ENCODE results near the gene SIAH1. TPM values are rescaled to one million over a fixed set of nuclear protein-coding genes. Genes with fewer than 3 reads are reported as not detected.
A peak's percentile ranks its signal among the peaks of the same experiment; 100 is the strongest.
"Not testable (repeated sequence)": the region's sequence is repeated elsewhere in the genome, so short reads cannot be mapped to it uniquely, and the experiment has no call there.

The SIAH1 gene
- polyA plus RNA-seq, 2 donors, result 8.7 to 12.3 TPM

DNA sequence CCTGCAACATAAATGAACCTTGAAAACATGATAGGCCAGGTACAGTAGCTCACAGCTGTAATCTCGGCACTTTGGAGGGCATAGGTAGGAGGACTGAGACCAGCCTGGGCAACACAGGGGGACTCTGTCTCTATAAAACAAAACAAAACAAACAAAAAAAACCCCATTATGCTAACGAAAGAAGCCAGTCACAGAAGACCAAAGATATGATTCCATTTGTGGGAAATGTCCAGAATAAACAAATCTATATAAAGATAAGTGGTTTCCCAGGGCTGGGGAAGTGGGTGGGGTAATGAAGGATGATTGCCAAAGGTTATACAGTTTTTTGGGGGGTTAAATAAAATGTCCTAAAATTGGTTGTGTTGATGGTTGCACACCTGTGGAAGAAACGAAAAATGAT is 36.5 kb upstream of the SIAH1 start:
- no peak overlapping the region for H3K27ac ChIP-seq (ENCODE audit: low read depth in 2 of 2, low read length in 1 of 2)
- no peaks in the 10 kb centered on the region for H3K9me3 ChIP-seq (ENCODE audit: control insufficient read depth in 2 of 2, insufficient read depth in 1 of 2, low read depth in 1 of 2, low read length in 1 of 2)
- H3K27me3 ChIP-seq (ENCODE audit: control insufficient read depth in 1 of 2, insufficient read depth in 2 of 2, low read length in 2 of 2), result no peaks in the 10 kb centered on the region
- no peaks in the 10 kb centered on the region for H3K36me3 ChIP-seq (ENCODE audit: control insufficient read depth in 2 of 2, insufficient read depth in 2 of 2, low read length in 1 of 2)
- no peak overlapping the region for H3K4me3 ChIP-seq (ENCODE audit: low read depth in 1 of 2, low read length in 2 of 2)
- 54 to 67% methylated on average over 3 of the region's 3 CpGs for WGBS, 2 donors
- no peaks in the 10 kb centered on the region for H3K4me1 ChIP-seq (ENCODE audit: control insufficient read depth in 2 of 2, insufficient read depth in 2 of 2, low read length in 1 of 2)

DNA sequence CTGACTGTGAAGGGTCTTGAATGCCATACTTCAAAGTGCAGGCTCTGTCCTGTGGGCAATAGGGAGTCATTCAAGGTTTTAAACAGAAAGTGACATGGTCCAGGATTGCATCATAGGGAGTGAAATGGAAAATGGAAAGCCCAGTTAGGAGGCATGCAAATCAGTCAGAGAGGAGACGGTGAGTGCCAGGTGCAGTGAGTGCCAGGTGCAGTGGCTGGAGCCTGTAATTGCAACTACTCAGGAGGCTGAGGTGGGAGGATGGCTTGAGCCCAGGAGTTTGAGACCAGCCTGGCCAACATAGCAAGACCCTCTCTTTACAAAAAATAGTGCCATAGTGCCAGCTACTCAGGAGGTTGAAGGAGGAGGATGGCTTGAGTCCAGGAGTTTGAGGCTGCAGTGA is 35.2 kb upstream of the SIAH1 start:
- Histone ChIP-seq H3K27ac (ENCODE audit: low read depth in 2 of 2, low read length in 1 of 2) (no peak overlapping the region), H3K36me3 (ENCODE audit: control insufficient read depth in 2 of 2, insufficient read depth in 2 of 2, low read length in 1 of 2) (no peaks in the 10 kb centered on the region), H3K27me3 (ENCODE audit: control insufficient read depth in 1 of 2, insufficient read depth in 2 of 2, low read length in 2 of 2) (no peaks in the 10 kb centered on the region), H3K4me3 (ENCODE audit: low read depth in 1 of 2, low read length in 2 of 2) (no peak overlapping the region), H3K4me1 (ENCODE audit: control insufficient read depth in 2 of 2, insufficient read depth in 2 of 2, low read length in 1 of 2) (no peaks in the 10 kb centered on the region), H3K9me3 (ENCODE audit: control insufficient read depth in 2 of 2, insufficient read depth in 1 of 2, low read depth in 1 of 2, low read length in 1 of 2) (no peaks in the 10 kb centered on the region)
- WGBS, 2 donors, result 57 to 61% methylated on average over 1 of the region's 1 CpG

DNA sequence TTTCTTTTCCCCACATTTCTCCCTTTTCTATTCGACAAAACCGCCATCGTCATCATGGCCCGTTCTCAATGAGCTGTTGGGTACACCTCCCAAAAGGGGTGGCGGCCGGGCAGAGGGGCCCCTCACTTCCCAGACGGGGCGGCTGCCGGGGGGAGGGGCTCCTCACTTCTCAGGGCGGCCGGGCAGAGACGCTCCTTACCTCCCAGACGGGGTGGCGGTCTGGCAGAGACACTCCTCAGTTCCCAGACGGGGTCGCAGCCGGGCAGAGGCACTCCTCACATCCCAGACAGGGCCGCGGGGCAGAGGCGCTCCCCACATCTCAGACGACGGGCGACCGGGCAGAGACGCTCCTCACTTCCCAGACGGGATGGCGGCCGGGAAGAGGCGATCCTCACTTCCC is 31.4 kb upstream of the SIAH1 start:
- H3K4me1 ChIP-seq (ENCODE audit: control insufficient read depth in 2 of 2, insufficient read depth in 2 of 2, low read length in 1 of 2); H3K9me3 ChIP-seq (ENCODE audit: control insufficient read depth in 2 of 2, insufficient read depth in 1 of 2, low read depth in 1 of 2, low read length in 1 of 2); H3K36me3 ChIP-seq (ENCODE audit: control insufficient read depth in 2 of 2, insufficient read depth in 2 of 2, low read length in 1 of 2); H3K4me3 ChIP-seq (ENCODE audit: low read depth in 1 of 2, low read length in 2 of 2); H3K27me3 ChIP-seq (ENCODE audit: control insufficient read depth in 1 of 2, insufficient read depth in 2 of 2, low read length in 2 of 2); H3K27ac ChIP-seq (ENCODE audit: low read depth in 2 of 2, low read length in 1 of 2): not testable (repeated sequence)
- 96% methylated on average over 29 of the region's 29 CpGs for WGBS, 2 donors

DNA sequence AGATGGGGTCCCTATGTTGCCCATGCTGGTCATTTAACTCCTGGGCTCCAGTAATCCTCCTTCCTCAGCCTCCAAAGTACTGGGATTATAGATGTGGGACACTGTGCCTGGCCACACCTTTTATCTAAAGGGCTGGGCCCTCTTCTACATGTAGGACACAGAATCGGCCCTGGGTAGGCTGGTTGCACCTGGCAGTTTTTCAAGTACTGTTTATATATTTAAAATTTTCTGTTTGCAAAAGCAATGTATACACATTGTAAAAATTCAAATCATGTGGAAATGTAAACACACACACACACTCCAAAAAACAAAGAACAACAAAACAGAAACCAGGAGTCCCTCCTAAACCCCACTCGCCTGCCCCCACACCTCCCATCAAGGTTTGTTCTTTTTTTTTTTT is 28.1 kb upstream of the SIAH1 start:
- H3K9me3 ChIP-seq (ENCODE audit: control insufficient read depth in 2 of 2, insufficient read depth in 1 of 2, low read depth in 1 of 2, low read length in 1 of 2), result no peaks in the 10 kb centered on the region
- H3K4me1 ChIP-seq (ENCODE audit: control insufficient read depth in 2 of 2, insufficient read depth in 2 of 2, low read length in 1 of 2), result no peaks in the 10 kb centered on the region
- no peak overlapping the region for H3K27ac ChIP-seq (ENCODE audit: low read depth in 2 of 2, low read length in 1 of 2)
- no peaks in the 10 kb centered on the region for H3K27me3 ChIP-seq (ENCODE audit: control insufficient read depth in 1 of 2, insufficient read depth in 2 of 2, low read length in 2 of 2)
- H3K4me3 ChIP-seq (ENCODE audit: low read depth in 1 of 2, low read length in 2 of 2), result no peak overlapping the region
- no peaks in the 10 kb centered on the region for H3K36me3 ChIP-seq (ENCODE audit: control insufficient read depth in 2 of 2, insufficient read depth in 2 of 2, low read length in 1 of 2)
- WGBS, 2 donors, result 58 to 64% methylated on average over 2 of the region's 2 CpGs

DNA sequence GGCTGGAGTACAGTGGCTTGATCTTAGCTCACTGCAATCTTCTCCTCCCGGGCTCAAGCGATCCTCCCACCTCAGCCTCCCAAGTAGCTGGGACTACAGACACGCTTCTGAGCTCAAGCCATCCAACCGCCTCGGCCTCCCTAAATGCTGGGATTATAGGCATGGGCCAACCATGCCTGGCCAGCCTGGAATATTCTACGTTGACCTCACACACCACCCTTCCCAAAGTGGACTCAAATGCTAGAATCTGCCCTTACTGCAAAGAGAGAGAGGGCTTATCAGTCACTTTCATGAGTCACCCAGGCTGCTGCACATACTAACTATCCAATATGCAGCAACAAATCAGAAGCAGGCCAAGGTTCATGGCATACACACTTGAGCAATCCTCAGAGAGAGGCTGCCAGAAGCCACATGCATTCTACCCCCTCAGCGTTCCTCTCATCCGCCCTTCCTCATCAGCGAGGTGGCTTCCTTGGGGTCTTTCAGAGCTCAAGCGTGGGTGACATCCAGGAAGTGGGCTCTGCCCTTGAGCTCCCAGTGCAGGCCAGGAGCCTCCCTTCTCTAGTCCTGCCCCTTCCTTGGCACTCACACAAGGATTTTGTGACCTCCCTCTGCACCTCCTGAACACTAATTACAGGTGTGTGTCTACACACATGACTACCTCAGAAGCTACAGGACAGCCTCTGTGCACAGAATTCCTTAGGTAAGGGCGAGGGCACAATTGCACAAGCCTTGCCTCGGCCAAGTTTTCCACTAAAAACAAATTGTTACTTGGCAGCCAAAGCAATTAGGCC is 24.8 kb upstream of the SIAH1 start:
- no peaks in the 10 kb centered on the region for H3K9me3 ChIP-seq (ENCODE audit: control insufficient read depth in 2 of 2, insufficient read depth in 1 of 2, low read depth in 1 of 2, low read length in 1 of 2)
- no peaks in the 10 kb centered on the region for H3K4me1 ChIP-seq (ENCODE audit: control insufficient read depth in 2 of 2, insufficient read depth in 2 of 2, low read length in 1 of 2)

DNA sequence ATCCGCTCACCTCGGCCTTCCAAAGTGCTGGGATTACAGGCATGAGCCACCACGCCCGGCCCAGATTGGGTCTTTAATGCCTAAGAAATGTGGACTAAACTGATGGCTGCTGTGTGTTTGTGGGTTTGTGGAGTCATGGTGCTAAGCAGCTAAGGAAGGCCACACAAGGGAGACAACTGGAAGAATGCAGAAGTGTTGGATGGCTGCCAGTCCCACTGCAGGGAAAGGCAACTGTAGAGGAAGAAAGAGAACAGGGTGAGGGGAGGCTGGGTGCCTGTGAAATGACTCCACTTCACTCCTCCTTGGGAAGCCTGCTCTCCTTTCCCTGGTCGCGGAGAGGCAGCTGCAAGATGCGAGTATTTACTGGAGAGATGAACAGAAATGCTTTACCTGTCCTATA is 23.5 kb upstream of the SIAH1 start:
- 91 to 93% methylated on average over 7 of the region's 7 CpGs for WGBS, 2 donors
- Histone ChIP-seq H3K27ac (ENCODE audit: low read depth in 2 of 2, low read length in 1 of 2) (no peak overlapping the region), H3K4me1 (ENCODE audit: control insufficient read depth in 2 of 2, insufficient read depth in 2 of 2, low read length in 1 of 2) (no peaks in the 10 kb centered on the region), H3K27me3 (ENCODE audit: control insufficient read depth in 1 of 2, insufficient read depth in 2 of 2, low read length in 2 of 2) (no peaks in the 10 kb centered on the region), H3K4me3 (ENCODE audit: low read depth in 1 of 2, low read length in 2 of 2) (no peak overlapping the region), H3K9me3 (ENCODE audit: control insufficient read depth in 2 of 2, insufficient read depth in 1 of 2, low read depth in 1 of 2, low read length in 1 of 2) (no peaks in the 10 kb centered on the region), H3K36me3 (ENCODE audit: control insufficient read depth in 2 of 2, insufficient read depth in 2 of 2, low read length in 1 of 2) (no peaks in the 10 kb centered on the region)

More for the DNA sequence above, 24.8 kb upstream of the SIAH1 start:
- Histone ChIP-seq H3K36me3 (ENCODE audit: control insufficient read depth in 2 of 2, insufficient read depth in 2 of 2, low read length in 1 of 2) (no peaks in the 10 kb centered on the region), H3K4me3 (ENCODE audit: low read depth in 1 of 2, low read length in 2 of 2) (no peak overlapping the region), H3K27me3 (ENCODE audit: control insufficient read depth in 1 of 2, insufficient read depth in 2 of 2, low read length in 2 of 2) (no peaks in the 10 kb centered on the region), H3K27ac (ENCODE audit: low read depth in 2 of 2, low read length in 1 of 2) (peak overlapping the region in 1 of 2 donors; percentile 71)
- 70 to 76% methylated on average over 12 of the region's 12 CpGs for WGBS, 2 donors

DNA sequence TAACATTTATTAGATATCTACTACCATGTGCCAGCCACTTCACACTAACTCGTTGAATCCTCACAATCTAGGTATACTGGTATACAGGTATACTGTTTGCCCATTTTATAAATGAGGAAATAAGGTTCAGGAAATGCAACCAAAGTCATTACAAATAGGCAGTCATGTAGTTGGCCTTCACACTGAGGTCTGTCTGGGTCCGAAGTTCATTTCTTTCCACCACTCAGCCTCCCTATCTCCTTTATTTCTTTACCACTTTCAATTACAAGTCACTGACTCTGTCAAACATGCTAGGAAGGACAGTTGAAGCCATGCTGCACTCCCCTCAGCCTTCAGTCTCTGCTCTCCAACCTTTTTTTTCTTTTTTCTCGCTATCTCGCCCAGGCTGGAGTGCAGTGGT is 20.7 kb upstream of the SIAH1 start:
- Histone ChIP-seq H3K36me3 (ENCODE audit: control insufficient read depth in 2 of 2, insufficient read depth in 2 of 2, low read length in 1 of 2) (no peaks in the 10 kb centered on the region), H3K9me3 (ENCODE audit: control insufficient read depth in 2 of 2, insufficient read depth in 1 of 2, low read depth in 1 of 2, low read length in 1 of 2) (no peaks in the 10 kb centered on the region), H3K27me3 (ENCODE audit: control insufficient read depth in 1 of 2, insufficient read depth in 2 of 2, low read length in 2 of 2) (no peaks in the 10 kb centered on the region), H3K27ac (ENCODE audit: low read depth in 2 of 2, low read length in 1 of 2) (no peak overlapping the region), H3K4me1 (ENCODE audit: control insufficient read depth in 2 of 2, insufficient read depth in 2 of 2, low read length in 1 of 2) (no peaks in the 10 kb centered on the region), H3K4me3 (ENCODE audit: low read depth in 1 of 2, low read length in 2 of 2) (no peak overlapping the region)
- 72 to 86% methylated on average over 4 of the region's 4 CpGs for WGBS, 2 donors

DNA sequence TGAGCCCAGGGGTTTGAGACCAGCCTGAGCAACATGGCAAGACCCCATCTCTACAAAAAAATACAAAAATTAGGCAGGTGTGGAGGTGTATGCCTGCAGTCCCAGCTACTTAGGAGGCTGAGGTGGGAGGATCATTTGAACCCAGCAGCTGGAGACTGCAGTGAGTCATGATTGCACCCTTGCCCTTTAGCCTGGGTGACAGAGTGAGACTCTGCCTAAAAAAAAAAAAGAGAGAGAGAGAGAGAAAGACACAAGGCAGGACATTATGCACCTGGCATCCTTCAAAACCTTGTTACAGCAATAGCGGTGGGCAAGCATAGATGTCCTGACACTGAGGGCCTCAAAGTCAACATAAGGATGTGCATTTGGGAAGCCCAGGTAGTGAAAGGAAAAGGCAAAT is 19.9 kb upstream of the SIAH1 start:
- Histone ChIP-seq H3K4me3 (ENCODE audit: low read depth in 1 of 2, low read length in 2 of 2) (no peak overlapping the region), H3K27ac (ENCODE audit: low read depth in 2 of 2, low read length in 1 of 2) (no peak overlapping the region), H3K27me3 (ENCODE audit: control insufficient read depth in 1 of 2, insufficient read depth in 2 of 2, low read length in 2 of 2) (no peaks in the 10 kb centered on the region), H3K4me1 (ENCODE audit: control insufficient read depth in 2 of 2, insufficient read depth in 2 of 2, low read length in 1 of 2) (no peaks in the 10 kb centered on the region), H3K36me3 (ENCODE audit: control insufficient read depth in 2 of 2, insufficient read depth in 2 of 2, low read length in 1 of 2) (no peaks in the 10 kb centered on the region), H3K9me3 (ENCODE audit: control insufficient read depth in 2 of 2, insufficient read depth in 1 of 2, low read depth in 1 of 2, low read length in 1 of 2) (no peaks in the 10 kb centered on the region)
- WGBS, 2 donors, result 95 to 100% methylated on average over 1 of the region's 1 CpG

DNA sequence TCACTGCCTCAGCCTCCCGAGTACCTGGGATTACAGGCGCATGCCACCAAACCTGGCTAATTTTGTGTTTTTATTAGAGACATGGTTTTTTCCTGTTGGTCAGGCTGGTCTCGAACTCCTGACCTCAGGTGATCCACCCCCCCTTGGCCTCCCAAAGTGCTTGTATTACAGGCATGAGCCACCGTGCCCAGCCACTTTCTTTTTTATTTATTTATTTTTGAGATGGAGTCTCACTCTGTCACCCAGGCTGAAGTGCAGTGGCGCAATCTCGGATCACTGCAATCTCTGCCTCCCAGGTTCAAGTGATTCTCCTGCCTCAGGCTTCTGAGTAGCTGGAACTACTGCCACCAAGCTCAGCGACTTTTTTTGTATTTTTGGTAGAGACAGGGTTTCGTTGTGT is 17.3 kb upstream of the SIAH1 start:
- not testable (repeated sequence) for H3K4me3 ChIP-seq (ENCODE audit: low read depth in 1 of 2, low read length in 2 of 2); H3K9me3 ChIP-seq (ENCODE audit: control insufficient read depth in 2 of 2, insufficient read depth in 1 of 2, low read depth in 1 of 2, low read length in 1 of 2); H3K27me3 ChIP-seq (ENCODE audit: control insufficient read depth in 1 of 2, insufficient read depth in 2 of 2, low read length in 2 of 2); H3K4me1 ChIP-seq (ENCODE audit: control insufficient read depth in 2 of 2, insufficient read depth in 2 of 2, low read length in 1 of 2); H3K36me3 ChIP-seq (ENCODE audit: control insufficient read depth in 2 of 2, insufficient read depth in 2 of 2, low read length in 1 of 2); H3K27ac ChIP-seq (ENCODE audit: low read depth in 2 of 2, low read length in 1 of 2)
- whole genome bisulfite sequencing, 2 donors, result 89 to 90% methylated on average over 8 of the region's 8 CpGs

DNA sequence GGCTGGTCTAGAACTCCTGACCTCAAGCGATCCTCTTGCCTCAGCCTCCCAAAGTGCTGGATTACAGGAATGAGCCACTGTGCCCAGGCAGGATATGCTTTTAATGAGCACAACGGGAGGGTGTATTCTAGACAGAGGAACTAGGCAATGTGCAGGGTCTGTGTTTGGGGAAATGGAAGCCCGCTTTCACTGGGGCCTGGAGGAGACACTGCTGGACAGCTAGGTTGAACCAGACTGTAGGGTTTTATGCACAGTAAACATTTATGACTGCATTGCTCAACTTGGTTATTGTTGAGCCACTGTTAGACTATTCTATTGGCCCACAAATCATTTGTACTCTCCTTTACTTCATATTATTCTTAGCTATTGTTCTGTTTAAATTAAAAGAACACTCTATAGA is 10.2 kb upstream of the SIAH1 start:
- H3K4me3 ChIP-seq (ENCODE audit: low read depth in 1 of 2, low read length in 2 of 2), result no peak overlapping the region
- WGBS, 2 donors, result 85 to 87% methylated on average over 3 of the region's 3 CpGs
- H3K9me3 ChIP-seq (ENCODE audit: control insufficient read depth in 2 of 2, insufficient read depth in 1 of 2, low read depth in 1 of 2, low read length in 1 of 2), result no peaks in the 10 kb centered on the region
- H3K27ac ChIP-seq (ENCODE audit: low read depth in 2 of 2, low read length in 1 of 2), result no peak overlapping the region
- H3K4me1 ChIP-seq (ENCODE audit: control insufficient read depth in 2 of 2, insufficient read depth in 2 of 2, low read length in 1 of 2), result no peaks in the 10 kb centered on the region
- H3K36me3 ChIP-seq (ENCODE audit: control insufficient read depth in 2 of 2, insufficient read depth in 2 of 2, low read length in 1 of 2), result no peaks in the 10 kb centered on the region
- no peaks in the 10 kb centered on the region for H3K27me3 ChIP-seq (ENCODE audit: control insufficient read depth in 1 of 2, insufficient read depth in 2 of 2, low read length in 2 of 2)
